ENCODE measurements around the gene CCT6A. TPM values are rescaled to one million over a fixed set of nuclear protein-coding genes. Genes with fewer than 3 reads are reported as not detected.

Gene CCT6A
- total and polyA plus RNA-seq, 9 of the 15 experiments (the other 6 are each of a cell fraction or from before 2014, with no cell fraction given) = 244 to 708 (median 387) TPM

GRCh38 chr7:56051339-56052191 lies at the start of gene CCT6A, which contains the start of gene PSPH (continued):
- TF ChIP-seq THAP12 (CRISPR knock-in tag; IDR thresholded peaks at IDR 0.05) (0 out of 2 replicates have a peak, but pooled peaks have one; percentile 39), ATF3 (IDR thresholded peaks at IDR 0.05) (no peak; the same call in 1 of the 2 replicates), ATF3 (CRISPR knock-in tag; conservative IDR thresholded peaks at IDR 0.05) (no peak), KLF6 (CRISPR knock-in tag; IDR thresholded peaks at IDR 0.05; ENCODE audit: borderline replicate concordance) (no peak), PCBP2 (IDR thresholded peaks at IDR 0.05; ENCODE audit: low read depth, low read length, poor library complexity, severe bottlenecking) (no peak), PHTF2 (CRISPR knock-in tag; IDR thresholded peaks at IDR 0.05) (no peak), ZNF764 (CRISPR knock-in tag; IDR thresholded peaks at IDR 0.05; ENCODE audit: low read depth) (no peak), FOXJ2 (tag; IDR thresholded peaks at IDR 0.05) (no peak), HOXB6 (CRISPR knock-in tag; IDR thresholded peaks at IDR 0.05; ENCODE audit: borderline replicate concordance) (no peak), ZFX (CRISPR knock-in tag; IDR thresholded peaks at IDR 0.05) (peak; percentile 98), BACH1 (tag; IDR thresholded peaks at IDR 0.05) (no peak), NR3C1 (CRISPR knock-in tag; IDR thresholded peaks at IDR 0.05) (no peak), E4F1 (CRISPR knock-in tag; IDR thresholded peaks at IDR 0.05; ENCODE audit: borderline replicate concordance) (no peak), PBX2 (CRISPR knock-in tag; IDR thresholded peaks at IDR 0.05; ENCODE audit: low read depth) (no peak), PBX2 (tag; conservative IDR thresholded peaks at IDR 0.05; ENCODE audit: low read depth) (no peak), TRIM28 (IDR thresholded peaks at IDR 0.05) (no peak), FOXJ3 (CRISPR knock-in tag; IDR thresholded peaks at IDR 0.05) (no peak), NCOA2 (IDR thresholded peaks at IDR 0.05; ENCODE audit: partially characterized antibody in 2 of 2) (no peak)
